EL (cell line): Measurements from ENCODE around the gene CHML.
A peak's percentile ranks its signal among the peaks of the same experiment; 100 is the strongest.

Experiments used
- DNase-seq: peaks from one replicate; pipeline ENCODE4 v3.0.0-alpha.2; 2016

CHML gene

GRCh38 chr1:241644259-241644658 is 4.1 kb upstream of the CHML start:
- DNase-seq = no peak

GRCh38 chr1:241642593-241642944 is 2.4 kb upstream of the CHML start:
- DNase-seq = no peak

GRCh38 chr1:241641773-241642592 is 1.8 kb upstream of the CHML start:
- peak; percentile 89 for DNase-seq

- DNase-seq = no peak
Observed at GRCh38 chr1:241640867-241641622, 876 bp upstream of the CHML start.

GRCh38 chr1:241639623-241640148 is 483 bp downstream of the CHML start:
- DNase-seq = no peak

- peak; percentile 63 for DNase-seq
Observed at GRCh38 chr1:241638909-241639622, 1.1 kb downstream of the CHML start.

- no peak for DNase-seq
Observed at GRCh38 chr1:241638099-241638682, 2.0 kb downstream of the CHML start.

- peak; percentile 56 for DNase-seq
Observed at GRCh38 chr1:241637604-241638003, 2.6 kb downstream of the CHML start.

- DNase-seq = peak; percentile 51
Observed at GRCh38 chr1:241637046-241637590, 3.1 kb downstream of the CHML start.

- DNase-seq = no peak
Observed at GRCh38 chr1:241636291-241636690, 3.9 kb downstream of the CHML start.

- no peak for DNase-seq
Observed at GRCh38 chr1:241635556-241636152, 4.5 kb downstream of the CHML start.

- DNase-seq = no peak
Observed at GRCh38 chr1:241632987-241633386, 7.2 kb downstream of the CHML start.

GRCh38 chr1:241631674-241632073 is 8.5 kb downstream of the CHML start:
- no peak for DNase-seq

GRCh38 chr1:241630899-241631298 is 9.3 kb downstream of the CHML start:
- no peak for DNase-seq

GRCh38 chr1:241630476-241630875 is 9.7 kb downstream of the CHML start:
- DNase-seq = no peak

GRCh38 chr1:241630005-241630404 is 10.2 kb downstream of the CHML start:
- DNase-seq = no peak

GRCh38 chr1:241627453-241628259 is 12.5 kb downstream of the CHML start:
- DNase-seq = peak; percentile 72

- DNase-seq = no peak
Observed at GRCh38 chr1:241624935-241625334, 15.2 kb downstream of the CHML start.

- DNase-seq = no peak
Observed at GRCh38 chr1:241622669-241623068, 17.5 kb downstream of the CHML start.

GRCh38 chr1:241617426-241617825 is 22.7 kb downstream of the CHML start:
- DNase-seq = no peak
